GM21526 (cell line): ENCODE measurements around the gene MVB12B.

Experiments used
- ATAC-seq: cut with Tn5 transposase; IDR thresholded peaks from one replicate; pipeline ENCODE4 v1.9.1; 2021; ENCODE audit warnings: moderate library complexity; ENCODE audit not compliant: unreplicated experiment, low FRiP score

The MVB12B gene

GRCh38 chr9:126443144-126443543 lies 116.5 kb downstream of the MVB12B start:
- no peak for ATAC-seq

- no peak for ATAC-seq
Observed at GRCh38 chr9:126448136-126448535, 121.5 kb downstream of the MVB12B start.

- ATAC-seq: no peak
Observed at GRCh38 chr9:126448865-126449577, 122.4 kb downstream of the MVB12B start.

DNA sequence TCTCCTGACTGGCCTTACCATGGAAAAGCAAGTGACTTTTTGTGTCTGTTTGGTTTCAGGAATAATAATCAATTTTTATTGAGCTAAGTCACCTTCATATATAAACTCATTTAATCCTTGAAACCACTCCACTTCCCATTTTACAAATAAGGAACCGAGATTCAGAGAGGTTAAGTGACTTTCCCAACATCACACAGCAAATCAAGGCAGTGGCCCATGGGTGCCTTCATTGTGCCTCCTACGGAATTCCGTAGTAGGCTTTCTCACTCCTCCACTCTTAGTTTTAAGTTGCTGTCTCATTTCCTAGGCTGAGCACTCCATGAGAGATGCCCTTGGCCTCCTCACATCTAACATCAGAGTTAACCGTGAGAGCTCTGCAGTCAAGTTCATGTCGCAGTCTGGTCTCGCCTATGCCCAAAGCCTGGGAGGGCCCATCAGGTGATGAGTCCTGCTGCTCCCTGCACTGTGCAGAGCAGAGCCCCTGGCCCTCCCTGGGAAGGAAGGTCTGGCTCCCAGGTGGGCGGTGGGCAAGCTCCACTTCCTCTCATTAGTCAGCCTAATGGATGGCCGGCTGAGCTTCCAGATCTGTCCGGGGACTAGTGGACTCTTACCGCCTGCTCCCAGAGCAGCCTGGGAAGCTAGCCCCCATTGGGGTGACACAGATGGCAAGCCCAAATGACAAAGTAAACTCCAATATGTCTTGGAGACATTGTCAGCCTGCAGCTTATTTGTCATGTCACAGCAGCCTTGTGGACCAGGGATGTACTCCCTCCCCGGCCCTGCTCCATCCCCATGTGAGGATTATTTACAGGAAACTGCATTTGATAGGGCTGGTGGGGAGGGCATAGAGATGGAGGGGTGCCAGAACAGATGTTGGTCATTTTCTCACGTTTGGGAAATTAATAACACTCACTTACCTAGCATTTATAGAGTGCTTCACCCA lies 123.4 kb downstream of the MVB12B start:
- ATAC-seq: no peak

GRCh38 chr9:126450668-126451205 lies 124.1 kb downstream of the MVB12B start:
- ATAC-seq: no peak

DNA sequence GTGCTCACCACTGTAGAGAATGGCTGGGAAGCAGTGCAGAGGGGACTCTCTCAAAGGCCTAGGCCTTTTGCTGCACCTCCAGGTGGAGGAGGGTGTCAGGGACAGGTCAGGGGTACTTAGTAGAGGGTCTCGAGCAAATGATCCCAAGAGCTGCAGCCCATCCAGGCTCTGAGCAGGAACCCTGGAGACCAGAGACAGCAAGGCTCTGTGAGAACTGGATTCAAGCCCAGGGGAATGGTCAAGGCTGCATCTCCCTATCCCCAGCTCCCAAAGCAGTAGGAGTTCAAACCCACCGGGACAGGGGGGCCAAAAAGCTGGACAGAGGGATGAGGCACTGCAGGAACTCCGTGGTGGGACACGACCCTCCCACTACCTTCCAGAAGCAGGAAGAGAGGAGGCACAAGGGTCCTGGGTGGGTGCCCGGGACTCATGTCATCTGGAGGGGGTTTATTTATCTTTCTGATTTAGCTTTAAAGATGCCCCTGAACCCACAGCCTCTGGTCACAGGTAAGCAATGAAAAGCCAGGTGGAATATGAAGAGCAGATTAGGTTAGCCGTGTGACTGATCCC lies 124.8 kb downstream of the MVB12B start:
- no peak for ATAC-seq

GRCh38 chr9:126452106-126452505 lies 125.5 kb downstream of the MVB12B start:
- no peak for ATAC-seq

DNA sequence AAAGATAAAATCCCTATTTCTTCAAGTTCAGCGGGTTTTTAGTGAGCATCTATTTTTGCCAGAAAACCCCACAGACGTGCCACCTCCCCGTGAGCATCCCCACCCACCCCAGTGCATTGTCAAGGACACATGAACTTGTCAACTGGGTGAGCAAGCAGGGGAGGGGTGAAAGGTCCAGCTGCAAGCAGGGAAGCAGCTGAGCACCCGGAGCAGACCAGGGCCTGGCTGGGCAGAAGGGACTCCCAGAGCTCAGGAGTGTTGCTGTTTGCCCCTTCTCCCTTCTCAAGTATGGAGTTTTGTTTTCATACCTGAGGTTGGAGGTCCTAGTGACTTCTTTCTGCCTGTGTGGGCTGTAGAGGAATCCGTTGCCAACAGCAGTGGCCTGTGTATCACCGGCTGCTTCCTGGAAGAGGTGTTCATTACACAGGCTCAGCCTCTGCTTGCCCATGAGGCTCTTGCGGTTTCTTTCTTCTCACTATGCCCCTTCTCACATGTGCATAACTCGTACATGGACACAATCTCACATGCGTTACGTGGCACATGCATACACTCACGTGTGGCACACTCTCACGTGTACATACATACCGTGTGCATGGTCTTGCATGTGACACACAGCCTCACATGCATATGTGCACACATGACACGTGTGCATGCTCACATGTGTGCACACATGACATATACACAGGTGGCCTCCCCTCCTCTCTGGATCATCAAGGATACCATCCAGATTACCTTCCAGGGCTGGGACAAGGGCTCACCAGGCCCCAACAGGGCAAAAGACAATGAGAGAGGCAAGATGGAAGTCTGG lies 126.7 kb downstream of the MVB12B start:
- ATAC-seq: no peak

DNA sequence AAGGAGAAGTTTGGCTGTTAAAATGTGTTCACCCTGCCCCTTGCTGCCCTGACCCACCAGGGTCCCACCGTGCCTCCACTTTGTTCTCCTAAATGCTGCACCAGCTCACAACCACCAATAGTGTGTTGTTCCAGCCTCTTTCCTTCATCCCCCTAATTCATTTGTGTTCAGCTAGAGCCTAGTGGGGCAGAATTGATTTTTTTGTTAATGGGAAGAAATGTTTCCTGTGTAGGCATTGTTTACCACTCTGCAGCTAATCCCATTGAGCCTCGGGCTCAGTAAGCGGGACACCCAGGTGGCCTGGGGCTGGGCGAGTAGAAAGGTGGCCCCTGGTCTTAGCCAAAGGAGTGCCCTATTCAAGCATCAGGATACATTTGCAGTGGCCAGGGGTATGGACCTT lies 127.6 kb downstream of the MVB12B start:
- no peak for ATAC-seq

DNA sequence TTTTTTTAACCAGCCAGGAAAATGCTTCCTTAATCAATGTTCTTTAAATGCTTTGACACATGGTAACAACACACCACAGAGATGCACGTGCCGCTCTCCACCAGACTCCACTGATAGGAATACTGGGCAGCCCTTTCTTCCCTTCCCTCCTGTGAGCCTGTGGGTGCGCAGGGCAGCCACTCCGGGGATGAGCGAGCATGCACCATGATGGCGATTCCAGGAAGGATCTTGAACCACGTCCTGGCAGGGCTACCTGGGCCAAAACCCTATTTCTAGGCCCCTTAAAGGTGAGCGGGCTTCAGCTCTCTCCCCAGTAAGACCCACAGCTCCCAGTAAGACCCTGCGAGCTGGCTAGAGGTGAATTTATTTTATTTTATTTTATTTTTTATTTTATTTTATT lies 128.2 kb downstream of the MVB12B start:
- ATAC-seq: no peak

- ATAC-seq: no peak
Observed at GRCh38 chr9:126456441-126457174, 130.0 kb downstream of the MVB12B start.

GRCh38 chr9:126457175-126457547 lies 130.5 kb downstream of the MVB12B start:
- no peak for ATAC-seq

GRCh38 chr9:126457890-126458289 lies 131.3 kb downstream of the MVB12B start:
- no peak for ATAC-seq

GRCh38 chr9:126459126-126459525 lies 132.5 kb downstream of the MVB12B start:
- no peak for ATAC-seq

- ATAC-seq: no peak
Observed at GRCh38 chr9:126459546-126459945, 132.9 kb downstream of the MVB12B start.

DNA sequence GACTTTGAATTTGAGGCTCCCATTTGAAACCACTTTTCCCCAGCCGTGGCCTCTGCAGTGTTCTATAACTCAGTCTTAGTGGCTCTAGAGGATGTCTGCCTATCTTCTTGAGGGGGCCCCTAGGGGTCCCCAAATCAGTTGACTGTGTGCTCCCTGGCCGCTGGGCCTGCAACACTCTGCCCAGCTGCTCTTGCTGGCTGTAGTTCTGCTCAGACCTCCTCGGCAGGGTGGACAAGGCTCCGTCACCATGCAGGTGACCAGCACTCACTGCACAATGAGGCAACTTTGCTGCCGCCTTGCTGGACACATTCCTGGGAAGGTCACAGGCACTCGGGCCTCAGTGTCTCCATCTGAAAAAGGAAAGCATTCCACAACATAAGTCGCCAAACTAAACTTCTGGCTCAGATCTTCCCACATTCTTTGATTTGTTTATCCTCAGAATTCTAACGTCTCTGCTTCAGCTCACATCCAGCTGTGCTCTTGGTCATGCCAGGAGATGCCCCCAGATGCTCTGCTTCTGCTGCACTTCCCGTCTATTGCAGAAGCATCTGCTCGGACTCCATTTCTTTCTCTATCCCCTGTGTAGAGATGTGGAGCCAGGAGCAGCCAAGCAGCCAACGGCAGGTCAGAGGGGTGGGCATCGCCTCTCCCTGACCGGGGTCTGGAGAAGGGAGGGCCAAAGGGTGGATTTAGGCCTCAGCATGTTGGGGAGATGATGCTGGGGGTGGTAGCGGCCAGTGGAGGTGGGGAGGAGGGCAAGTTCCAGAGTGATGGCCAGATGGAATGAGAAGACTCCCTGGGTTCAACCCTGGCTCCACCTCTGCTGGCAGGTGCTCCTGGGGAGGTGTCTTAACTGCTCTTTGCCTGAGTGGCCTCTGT lies 133.6 kb downstream of the MVB12B start:
- ATAC-seq: no peak

GRCh38 chr9:126461029-126461428 lies 134.4 kb downstream of the MVB12B start:
- no peak for ATAC-seq

DNA sequence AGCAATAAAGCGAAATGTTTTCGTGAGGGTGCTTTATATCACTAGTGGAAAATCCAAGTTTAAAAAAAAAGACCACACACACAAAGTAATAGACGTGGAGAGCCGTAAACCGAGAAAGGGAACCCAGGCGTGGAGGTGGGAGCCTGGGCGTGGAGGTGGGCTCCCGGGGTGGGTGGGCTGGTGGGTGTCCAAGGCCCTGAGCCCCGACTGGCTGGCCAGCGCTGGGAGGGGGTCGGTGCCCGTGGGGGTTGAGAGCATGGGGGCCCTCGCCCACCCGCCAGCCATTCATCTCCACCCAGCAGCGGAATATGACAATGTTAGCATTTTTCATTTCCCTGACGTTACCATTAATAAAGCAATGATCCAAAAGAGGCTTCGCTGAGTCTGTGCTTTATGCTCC lies 135.0 kb downstream of the MVB12B start:
- ATAC-seq: no peak

DNA sequence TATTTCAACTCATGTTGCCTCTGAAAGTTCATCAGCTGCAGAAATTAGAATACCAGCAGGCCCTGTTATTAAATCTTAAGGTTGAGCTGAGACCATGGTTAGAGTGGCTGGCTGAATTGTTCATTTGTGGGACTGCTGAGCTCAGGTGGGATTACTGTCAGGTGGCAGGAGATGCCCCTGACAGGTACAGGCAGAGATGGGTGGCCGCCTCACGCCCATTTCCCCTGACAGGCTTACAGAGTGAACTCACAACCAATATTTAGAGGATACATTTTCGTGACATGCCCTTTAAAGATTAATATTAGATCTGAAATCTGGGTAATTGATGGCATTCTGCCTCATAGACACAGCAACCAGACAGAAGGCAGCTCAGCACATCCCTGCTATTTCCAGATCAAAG lies 136.0 kb downstream of the MVB12B start:
- no peak for ATAC-seq
